Epidermal melanocyte (primary cell): Measurements from ENCODE around the gene LGALSL.

ENCODE experiments used
- DNase-seq: peaks from one replicate; pipeline ENCODE4 v3.0.0; 2011; ENCODE audit warnings: low spot score; ENCODE audit not compliant: insufficient read length

The LGALSL gene

DNA sequence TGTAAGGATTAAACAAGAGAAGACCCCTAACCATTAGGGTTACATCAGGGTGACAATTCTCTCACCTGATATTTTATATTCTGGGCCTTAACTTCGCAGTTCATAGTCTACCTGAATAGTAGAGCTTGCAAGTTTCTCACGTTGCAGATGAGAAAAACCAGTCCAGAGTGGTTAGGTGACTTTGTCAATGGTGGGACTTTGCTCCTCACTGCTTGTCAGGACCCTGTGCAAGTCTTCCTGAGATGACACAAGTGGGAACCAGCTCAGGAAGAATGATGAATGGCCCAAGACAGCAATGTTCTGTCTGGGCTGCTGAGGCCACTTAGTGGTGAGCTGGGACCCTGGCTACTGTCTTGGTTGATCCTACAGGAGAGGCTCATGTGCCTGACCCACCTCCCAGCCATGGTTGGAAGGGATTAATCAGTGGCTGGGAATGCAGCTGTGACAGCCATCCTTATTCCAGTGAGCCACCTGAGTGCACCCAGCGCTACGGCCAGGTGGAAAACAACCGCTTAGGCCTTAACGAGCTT lies 16.9 kb downstream of the LGALSL start:
- DNase-seq, result no peak

DNA sequence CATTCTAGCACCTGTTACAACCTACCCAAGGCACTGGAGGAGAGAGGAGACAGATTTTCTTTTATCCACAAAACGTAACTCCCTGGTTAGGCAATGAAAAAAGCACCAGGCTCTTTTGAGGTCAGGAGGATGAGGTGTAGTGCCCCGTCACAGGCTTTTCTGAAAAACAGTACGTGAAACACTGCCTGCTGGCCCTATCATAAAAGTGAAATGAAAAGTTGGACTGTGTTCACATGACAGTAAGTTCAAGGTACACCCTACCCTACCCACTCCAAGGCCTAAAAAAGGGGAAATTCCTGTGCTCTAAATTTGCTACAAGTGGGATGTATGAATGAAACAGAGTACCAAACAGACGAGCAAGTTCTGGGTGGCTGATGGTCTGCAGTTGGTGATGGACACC lies 17.6 kb downstream of the LGALSL start:
- DNase-seq, result no peak

- DNase-seq, result no peak
These were observed 18.9 kb downstream of the LGALSL start for GRCh38 chr2:64472881-64473280.

GRCh38 chr2:64474121-64474571 lies 20.2 kb downstream of the LGALSL start:
- no peak for DNase-seq

DNA sequence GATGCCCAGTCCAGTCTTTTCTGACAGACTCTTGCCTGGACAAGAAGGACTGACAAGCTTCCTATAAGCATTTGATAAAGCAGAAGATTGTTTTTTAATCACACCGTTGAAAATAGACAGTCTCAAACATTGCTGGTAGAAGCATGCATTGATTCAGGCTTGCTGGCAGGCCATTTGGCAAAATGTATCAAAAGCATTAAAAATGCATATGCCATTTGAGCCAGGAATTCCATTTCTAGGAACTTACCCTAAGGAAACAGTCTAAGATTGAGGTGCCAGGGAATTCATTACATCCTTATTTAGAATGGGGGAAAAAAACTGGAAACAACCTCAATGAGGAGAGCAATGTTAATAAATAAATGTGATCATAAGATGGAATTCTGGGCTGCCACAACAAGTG lies 20.7 kb downstream of the LGALSL start:
- no peak for DNase-seq

GRCh38 chr2:64477037-64477436 lies 23.1 kb downstream of the LGALSL start:
- no peak for DNase-seq

- no peak for DNase-seq
These were observed 24.0 kb downstream of the LGALSL start for GRCh38 chr2:64477979-64478378.

DNA sequence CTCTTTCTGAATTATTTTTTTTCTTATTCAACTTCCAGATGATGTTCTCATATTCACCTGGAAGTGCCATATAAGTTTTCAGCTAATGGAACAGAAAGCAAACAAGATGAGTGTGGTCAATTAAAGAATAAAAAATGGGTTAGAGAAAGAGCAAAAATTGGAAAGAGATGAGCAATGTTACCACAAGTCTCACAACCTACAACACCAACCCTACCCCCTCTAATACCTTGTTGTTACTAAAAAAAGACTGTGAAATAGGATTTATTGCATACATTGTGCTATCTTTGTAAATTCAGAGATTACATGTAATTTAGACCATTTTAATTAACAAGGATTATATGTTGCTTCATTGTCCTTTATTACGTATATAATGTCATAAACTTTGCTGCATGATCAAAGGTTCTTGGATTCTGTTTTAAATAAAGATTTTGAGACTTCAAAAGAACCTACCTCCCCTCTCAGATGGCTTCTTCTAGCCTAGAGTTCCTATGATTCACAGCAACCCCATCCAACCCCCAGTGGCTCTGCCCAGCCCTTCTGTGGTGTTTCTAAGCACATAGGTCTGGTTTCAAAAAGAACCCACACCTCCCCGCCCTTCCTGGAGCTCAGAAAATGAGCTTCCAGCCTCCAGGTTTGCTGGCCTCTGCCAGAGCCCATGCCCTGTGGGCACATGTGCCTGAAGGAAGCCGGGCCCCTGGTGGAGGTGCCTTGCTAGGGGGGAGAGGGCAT lies 24.7 kb downstream of the LGALSL start:
- DNase-seq, result no peak

DNA sequence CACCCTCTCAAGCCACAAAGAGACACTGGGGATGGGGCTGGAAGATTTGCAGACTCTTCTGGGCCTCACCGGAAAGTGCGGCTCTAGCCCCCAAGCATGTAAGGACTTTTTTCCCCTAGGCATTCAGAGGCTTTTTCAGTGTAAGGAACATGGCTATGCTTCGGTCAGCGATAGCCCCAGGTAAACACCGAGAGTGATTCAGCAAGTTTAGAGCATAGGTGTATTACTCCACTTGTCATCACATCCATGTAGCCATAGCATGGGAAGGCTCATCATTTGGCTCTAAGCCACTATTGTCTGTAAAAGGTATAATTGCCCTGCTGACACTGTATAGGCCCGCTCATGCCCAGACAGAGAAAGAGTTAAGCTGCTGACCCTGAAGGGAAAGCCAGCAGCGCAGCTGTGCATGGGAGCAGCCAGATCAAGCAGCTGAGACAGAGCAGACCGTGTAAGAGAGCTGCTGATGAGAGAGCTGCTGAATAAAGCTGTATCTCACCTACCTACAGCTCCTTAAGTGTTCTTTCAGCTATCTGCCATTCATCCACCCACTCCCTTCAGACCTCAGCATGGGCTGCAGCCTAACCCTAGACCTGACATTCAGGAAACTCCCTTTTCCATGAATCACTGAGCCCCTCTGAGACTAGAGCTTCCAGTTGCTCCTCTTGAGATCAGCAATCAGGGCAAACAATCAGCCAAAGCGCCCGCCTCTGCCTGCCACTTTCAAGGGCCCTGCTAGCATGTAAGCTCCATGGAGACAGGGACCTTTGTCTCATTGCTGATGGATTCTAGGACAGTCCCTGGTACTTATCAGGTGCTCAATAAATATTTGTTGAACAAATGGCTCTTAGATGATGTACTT lies 25.5 kb downstream of the LGALSL start:
- DNase-seq, result no peak

- DNase-seq, result no peak
These were observed 27.7 kb downstream of the LGALSL start for GRCh38 chr2:64481665-64482064.

GRCh38 chr2:64482243-64482642 lies 28.3 kb downstream of the LGALSL start:
- DNase-seq, result no peak

- DNase-seq, result no peak
These were observed 29.0 kb downstream of the LGALSL start for GRCh38 chr2:64482765-64483504.

DNA sequence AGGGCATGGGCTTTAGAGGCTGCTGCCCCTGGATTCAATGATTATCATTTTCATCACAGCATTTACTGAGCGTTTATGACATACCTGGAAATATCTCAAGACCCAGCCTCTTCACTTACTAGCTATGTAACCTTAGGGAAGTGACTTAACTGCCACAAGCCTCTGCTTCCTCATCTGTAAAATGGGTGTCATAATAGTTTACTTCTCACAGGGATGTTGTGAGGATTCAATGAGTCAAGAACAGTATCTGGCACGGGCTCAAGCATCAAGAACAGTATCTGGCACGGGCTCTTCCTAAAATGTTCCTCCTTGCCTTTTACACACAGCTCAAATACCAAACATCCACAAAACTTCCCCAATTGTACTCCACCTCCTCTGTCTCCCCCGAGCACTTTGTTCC lies 31.4 kb downstream of the LGALSL start:
- no peak for DNase-seq

- no peak for DNase-seq
These were observed 32.0 kb downstream of the LGALSL start for GRCh38 chr2:64485961-64486360.

DNA sequence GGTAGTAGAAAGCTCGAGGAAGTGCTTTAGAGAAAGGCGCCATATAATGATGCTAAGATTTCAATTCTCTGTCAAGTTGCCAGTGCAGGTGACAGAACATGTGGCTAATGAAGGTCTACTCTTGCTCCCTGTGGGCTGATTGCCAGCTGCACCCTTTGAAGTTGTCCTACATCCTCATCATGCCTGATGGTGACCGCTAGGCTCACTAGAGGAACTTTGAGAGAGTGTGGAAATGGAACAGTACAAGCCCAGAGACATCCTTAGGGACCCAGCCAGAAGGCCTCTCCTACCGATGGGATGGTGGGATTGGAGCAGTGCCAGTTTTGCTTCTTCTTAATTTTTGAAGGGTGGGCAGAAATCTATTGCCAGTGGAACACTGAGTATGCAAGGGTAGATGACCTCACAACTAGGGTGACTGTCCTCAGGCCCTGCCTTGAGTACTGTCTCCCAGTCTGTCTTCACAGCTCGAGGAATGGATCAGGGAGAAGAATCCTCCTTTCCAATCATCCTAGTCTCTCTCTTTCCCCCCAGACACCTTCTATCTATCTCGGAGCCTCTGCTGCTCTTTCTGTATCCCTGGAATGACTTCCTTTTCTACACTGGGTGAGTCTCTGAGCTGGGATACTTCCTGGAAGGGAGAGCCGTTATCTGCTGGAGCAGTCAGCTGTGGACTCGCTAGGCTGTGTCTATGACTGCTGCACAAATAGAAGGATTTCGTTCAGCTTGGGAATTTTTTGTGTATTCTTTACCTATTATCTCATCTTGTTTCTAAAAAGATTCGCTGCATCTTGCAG lies 33.5 kb downstream of the LGALSL start:
- no peak for DNase-seq

- no peak for DNase-seq
These were observed 34.4 kb downstream of the LGALSL start for GRCh38 chr2:64488050-64488974.

DNA sequence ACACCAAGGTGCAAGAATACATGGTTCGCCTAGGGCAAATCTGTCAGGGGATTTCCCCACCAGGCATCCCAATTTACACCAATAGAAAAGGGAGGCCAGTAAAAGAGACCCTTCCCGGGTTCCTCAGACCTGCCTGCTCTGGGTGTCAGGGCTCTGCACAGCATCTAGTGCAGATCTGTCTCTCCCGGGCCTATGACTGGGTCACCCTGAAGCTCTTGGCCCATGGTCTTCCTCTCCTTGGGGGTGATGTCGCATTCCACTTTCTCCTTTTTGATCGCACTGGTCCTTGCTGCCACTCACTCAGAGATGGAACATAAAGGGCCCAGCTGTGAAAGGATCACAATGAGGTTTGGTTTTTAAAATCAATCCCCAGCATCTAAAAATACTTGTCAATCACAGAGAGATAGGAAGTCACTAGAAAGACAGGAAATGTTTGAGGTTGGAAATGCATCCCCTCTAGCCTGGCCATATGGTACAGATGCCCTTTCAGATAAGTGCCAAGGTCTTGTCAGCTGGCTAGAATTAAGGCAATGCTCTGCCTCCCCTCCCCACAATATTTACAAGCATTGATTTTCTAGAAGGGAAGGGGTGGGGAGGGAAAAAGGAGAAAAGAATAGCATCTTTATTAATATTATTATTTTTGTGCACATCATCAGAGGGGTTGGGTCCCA lies 35.3 kb downstream of the LGALSL start:
- DNase-seq, result no peak

DNA sequence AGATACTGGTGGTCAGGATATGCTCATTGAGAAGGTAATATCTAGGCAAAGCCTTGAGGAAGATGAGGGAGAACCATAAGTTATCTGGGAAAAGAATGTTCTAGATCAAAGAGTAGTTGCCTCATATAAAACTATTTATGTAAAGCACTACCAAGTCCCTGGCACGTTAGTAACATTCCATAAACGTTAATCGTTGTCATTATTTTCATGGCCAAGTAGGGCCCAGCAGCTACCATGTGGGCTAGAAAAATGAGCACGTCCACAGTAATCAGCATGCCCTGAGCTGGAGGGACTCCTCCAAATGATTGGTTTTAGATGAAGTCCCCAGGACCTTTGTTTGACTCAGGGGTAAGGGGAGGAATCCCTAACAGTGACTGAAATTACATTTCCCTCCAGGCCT lies 37.5 kb downstream of the LGALSL start:
- DNase-seq, result no peak

- DNase-seq, result no peak
These were observed 38.3 kb downstream of the LGALSL start for GRCh38 chr2:64492272-64492671.
